Endothelial cell of umbilical vein (primary cell): ENCODE data around the gene LCTL. TPM values are rescaled to one million over a fixed set of nuclear protein-coding genes. Genes with fewer than 3 reads are reported as not detected.
A peak's percentile ranks its signal among the peaks of the same experiment; 100 is the strongest.

ENCODE experiments used
- BruUV-seq: library from RNA; stranded (reverse); fragments of 400-500 nt; replicated peaks from 2 replicates; lab custom pipeline; 2021; lab: Mats Ljungman, UMichigan
- CTCF ChIA-PET: fragments of 300-600, 350-600 bp; sonication (Branson Sonifier 250); formaldehyde crosslinking; loops from one replicate; lab custom pipeline; 2021; ENCODE audit warnings: antibody characterized with exemption, inconsistent platforms; lab: Charles Lee
- POLR2A ChIA-PET: fragments of 300-600, 350-600 bp; sonication (Branson Sonifier 250); formaldehyde crosslinking; loops from one replicate; lab custom pipeline; 2021; ENCODE audit warnings: antibody characterized with exemption, inconsistent platforms; lab: Charles Lee
- DNase-seq: peaks from one replicate; pipeline ENCODE4 v3.0.0-alpha.2; 2011; ENCODE audit warnings: low read depth, low spot score
- FAIRE-seq: peaks from 2 replicates; lab custom pipeline; 2011; peaks lifted over from hg19 to GRCh38; lab: Jason Lieb, UNC
- H2AFZ ChIP-seq: 2 replicates; pipeline ENCODE4 v1.6.0; 2012; ENCODE audit warnings: low read depth, low read length, control low read depth, inconsistent platforms
- H3K27ac ChIP-seq: 2 replicates; pipeline ENCODE4 v1.5.1; 2011; ENCODE audit warnings: low read depth, mild to moderate bottlenecking, control low read depth, low read length, moderate library complexity; ENCODE audit not compliant: insufficient read depth
- H3K27me3 ChIP-seq, 2 experiments: 2 replicates each; pipeline versions ENCODE4 v1.6.0 to v1.6.1; 2011; ENCODE audit warnings: low read length in 2 of 2, mixed read lengths in 1 of 2; ENCODE audit not compliant: control insufficient read depth in 2 of 2, insufficient read depth in 2 of 2
- H3K36me3 ChIP-seq, 2 experiments: 2 replicates in 1 of 2; 3 replicates in 1 of 2; pipeline ENCODE4 v1.5.1; 2011; ENCODE audit warnings: low read length in 2 of 2, mild to moderate bottlenecking in 1 of 2, moderate library complexity in 1 of 2; ENCODE audit not compliant: control insufficient read depth in 2 of 2, insufficient read depth in 2 of 2; ENCODE audit errors: extremely low read depth in 1 of 2
- H3K4me1 ChIP-seq: 3 replicates; pipeline ENCODE4 v1.5.1; 2011; ENCODE audit warnings: mild to moderate bottlenecking, low read length; ENCODE audit not compliant: control insufficient read depth, insufficient read depth; ENCODE audit errors: extremely low read depth
- H3K4me2 ChIP-seq: 2 replicates; pipeline ENCODE4 v1.6.1; 2011; ENCODE audit warnings: low read length, control low read depth, mixed read lengths; ENCODE audit not compliant: insufficient read depth
- H3K4me3 ChIP-seq, 3 experiments: fragments of 200-600 bp in 1 of 3; sonication (generic), shearing (Covaris generic) in 1 of 3; replicated peaks in 1 of 3; 2 replicates each; pipeline ENCODE4 v1.5.1; 2011 to 2016; ENCODE audit warnings: control low read depth in 3 of 3, low read length in 3 of 3, mild to moderate bottlenecking in 2 of 3, inconsistent platforms in 1 of 3, low read depth in 1 of 3, moderate library complexity in 1 of 3; ENCODE audit not compliant: insufficient read depth in 1 of 3
- H3K79me2 ChIP-seq: 2 replicates; pipeline ENCODE4 v1.6.0; 2012; ENCODE audit warnings: low read length, inconsistent platforms; ENCODE audit not compliant: control insufficient read depth, insufficient read depth
- H3K9ac ChIP-seq: replicated peaks from 2 replicates; pipeline ENCODE3; 2011; ENCODE audit warnings: low read length, control low read depth; ENCODE audit not compliant: insufficient read depth; ENCODE audit errors: extremely low read depth
- H3K9me1 ChIP-seq: replicated peaks from 3 replicates; pipeline ENCODE4 v1.6.0; 2011; ENCODE audit warnings: mild to moderate bottlenecking, low read length; ENCODE audit not compliant: control insufficient read depth, insufficient read depth; ENCODE audit errors: extremely low read depth
- H3K9me3 ChIP-seq: replicated peaks from 2 replicates; pipeline ENCODE4 v1.5.1; 2012; ENCODE audit warnings: low read length, inconsistent platforms; ENCODE audit not compliant: control insufficient read depth, insufficient read depth
- H4K20me1 ChIP-seq: replicated peaks from 2 replicates; pipeline ENCODE3; 2011; ENCODE audit warnings: mild to moderate bottlenecking, low read length; ENCODE audit not compliant: control insufficient read depth, insufficient read depth; ENCODE audit errors: extremely low read depth
- CTCF ChIP-seq, 2 donors: IDR thresholded peaks; 1 replicate in 1 of 2; 2 replicates in 1 of 2; pipeline ENCODE4 v1.5.1; 2011; ENCODE audit warnings: low read length in 2 of 2, mild to moderate bottlenecking in 2 of 2, moderate library complexity in 2 of 2, control low read depth in 1 of 2, inconsistent platforms in 1 of 2, low read depth in 1 of 2; ENCODE audit not compliant: insufficient read depth in 1 of 2; ENCODE audit errors: extremely low read depth in 1 of 2
- EZH2 ChIP-seq: IDR thresholded peaks from 2 replicates; pipeline ENCODE4 v1.6.1; 2012; ENCODE audit warnings: borderline replicate concordance, low read depth, mild to moderate bottlenecking, moderate library complexity, low read length, inconsistent platforms; ENCODE audit not compliant: severe bottlenecking
- FOS ChIP-seq: IDR thresholded peaks from 2 replicates; pipeline ENCODE4 v1.6.1; 2011; ENCODE audit warnings: mild to moderate bottlenecking, low read length, moderate library complexity, borderline replicate concordance; ENCODE audit not compliant: insufficient read depth
- GATA2 ChIP-seq: IDR thresholded peaks from 2 replicates; pipeline ENCODE4 v1.7.0; 2011; ENCODE audit warnings: low read depth, mild to moderate bottlenecking, moderate library complexity, mixed read lengths, low read length; ENCODE audit not compliant: insufficient read length, insufficient read depth
- JUN ChIP-seq: IDR thresholded peaks from 2 replicates; pipeline ENCODE4 v1.6.1; 2011; ENCODE audit warnings: borderline replicate concordance, low read depth; ENCODE audit not compliant: insufficient read length, insufficient read depth
- MYC ChIP-seq: IDR thresholded peaks from one replicate; pipeline ENCODE4 v1.6.1; 2011; ENCODE audit warnings: mild to moderate bottlenecking, low read depth, low read length
- POLR2A ChIP-seq: IDR thresholded peaks from 2 replicates; pipeline ENCODE4 v1.6.1; 2012; ENCODE audit warnings: low read depth, mild to moderate bottlenecking, control low read depth, low read length
- POLR2AphosphoS5 ChIP-seq: IDR thresholded peaks from 2 replicates; pipeline ENCODE4 v1.6.1; 2012; ENCODE audit warnings: low read depth, mild to moderate bottlenecking, control low read depth, low read length, moderate library complexity; ENCODE audit not compliant: insufficient read depth
- dilution Hi-C: fragments of 300-500 bp; cut with MboI; formaldehyde crosslinking; loops from one replicate; pipeline ENCODE4 v1.15.0; 2019; ENCODE audit warnings: low sequenced_read_pairs; ENCODE audit not compliant: extremely low pct_ligation_motif_present
- intact Hi-C: fragments of 100-400 bp; cut with micrococcal nuclease; formaldehyde crosslinking; loops from one replicate; pipeline ENCODE4 v1.10.0; 2022
- polyA plus RNA-seq, 4 experiments: library from polyadenylated mRNA; depleted of rRNA in 3 of 4; stranded (reverse) in 3 of 4; unstranded in 1 of 4; fragments of >200 nt; gene quantifications; 2 replicates each; pipeline versions ENCODE4 v1.2.1 to v1.2.3, GENCODE V29; 2011 to 2012; ENCODE audit warnings: missing spikeins in 1 of 4
- total RNA-seq: library from RNA; stranded (reverse); gene quantifications from 2 replicates; pipeline ENCODE4 v1.2.3, GENCODE V29; 2021
- TF ChIP-seq, protein P1 (sequence below): IDR thresholded peaks from 2 replicates; pipeline ENCODE4 v1.6.1; 2011; ENCODE audit not compliant: insufficient read depth, insufficient read length

Gene LCTL
- total and polyA plus RNA-seq, 2 donors (not counting 3 experiments of a cell fraction or from before 2014, with no cell fraction given) = 0.04 TPM; not detected in 1

DNA sequence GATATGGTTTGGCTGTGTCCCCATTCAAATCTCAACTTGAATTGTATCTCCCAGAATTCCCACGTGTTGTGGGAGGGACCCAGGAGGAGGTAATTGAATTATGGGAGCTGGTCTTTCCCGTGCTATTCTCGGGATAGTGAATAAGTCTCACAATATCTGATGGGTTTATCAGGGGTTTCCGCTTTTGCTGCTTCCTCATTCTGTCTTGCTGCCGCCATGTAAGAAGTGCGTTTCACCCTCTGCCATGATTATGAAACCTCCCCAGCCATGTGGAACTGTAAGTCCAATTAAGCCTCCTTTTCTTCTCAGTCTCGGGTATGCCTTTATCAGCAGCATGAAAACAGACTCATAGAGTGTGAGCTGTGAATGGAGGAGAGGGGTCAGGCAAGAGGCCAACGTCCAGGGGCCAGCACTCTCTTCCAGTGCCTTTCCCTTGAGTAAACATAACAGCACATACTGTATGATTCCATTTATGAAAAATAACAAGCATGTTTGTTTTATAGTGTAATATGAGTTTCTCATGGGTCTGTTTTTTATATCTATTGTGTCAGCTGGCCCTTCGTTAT, 16.3 kb upstream of the LCTL start:
- intact Hi-C loops (no loop called here), dilution Hi-C loops (no loop called here)
- Histone ChIP-seq H3K9me3 (no peaks in the 10 kb centered on the region), H3K9me1 (no peaks in the 10 kb centered on the region), H3K4me1 (peaks cover 34% of the 10 kb centered on the region), H3K36me3 (no peaks in the 10 kb centered on the region), H3K4me3 (no peak overlapping the region), H3K9ac (no peak overlapping the region), H4K20me1 (no peaks in the 10 kb centered on the region), H3K79me2 (no peaks in the 10 kb centered on the region), H3K27ac (peak overlapping the region; percentile 16), H3K4me2 (peak overlapping the region; percentile 10), H2AFZ (peak overlapping the region; percentile 72), H3K27me3 (no peaks in the 10 kb centered on the region)
- CTCF ChIA-PET = interaction anchor here (2.1 kb wide), 1 partner anchor 16 kb away, joined by 6 read pairs; the partner anchor contains the start of gene LCTL
- TF ChIP-seq GATA2 = no peak
- no peak for TF ChIP-seq POLR2AphosphoS5
- TF ChIP-seq EZH2 = no peak
- TF ChIP-seq FOS = no peak
- TF ChIP-seq, protein P1, sequence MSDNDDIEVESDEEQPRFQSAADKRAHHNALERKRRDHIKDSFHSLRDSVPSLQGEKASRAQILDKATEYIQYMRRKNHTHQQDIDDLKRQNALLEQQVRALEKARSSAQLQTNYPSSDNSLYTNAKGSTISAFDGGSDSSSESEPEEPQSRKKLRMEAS = no peak
- no peak for TF ChIP-seq CTCF (IDR thresholded peaks at IDR 0.05; ENCODE audit: extremely low read depth in 1 of 2, insufficient read depth in 1 of 2, low read depth in 1 of 2, low read length in 2 of 2)
- no peak for TF ChIP-seq MYC
- no peak for TF ChIP-seq JUN
- no peak for TF ChIP-seq POLR2A
- no TSS peak for BruUV-seq
- POLR2A ChIA-PET = no interaction called here
- DNase-seq (peak; percentile 77), FAIRE-seq (peak; percentile 57)
